ENCODE measurements around the gene SDF4.

Gene SDF4

GRCh38 chr1:1267488-1268283, 35.9 kb upstream of the SDF4 start:
- TF ChIP-seq, protein P1, sequence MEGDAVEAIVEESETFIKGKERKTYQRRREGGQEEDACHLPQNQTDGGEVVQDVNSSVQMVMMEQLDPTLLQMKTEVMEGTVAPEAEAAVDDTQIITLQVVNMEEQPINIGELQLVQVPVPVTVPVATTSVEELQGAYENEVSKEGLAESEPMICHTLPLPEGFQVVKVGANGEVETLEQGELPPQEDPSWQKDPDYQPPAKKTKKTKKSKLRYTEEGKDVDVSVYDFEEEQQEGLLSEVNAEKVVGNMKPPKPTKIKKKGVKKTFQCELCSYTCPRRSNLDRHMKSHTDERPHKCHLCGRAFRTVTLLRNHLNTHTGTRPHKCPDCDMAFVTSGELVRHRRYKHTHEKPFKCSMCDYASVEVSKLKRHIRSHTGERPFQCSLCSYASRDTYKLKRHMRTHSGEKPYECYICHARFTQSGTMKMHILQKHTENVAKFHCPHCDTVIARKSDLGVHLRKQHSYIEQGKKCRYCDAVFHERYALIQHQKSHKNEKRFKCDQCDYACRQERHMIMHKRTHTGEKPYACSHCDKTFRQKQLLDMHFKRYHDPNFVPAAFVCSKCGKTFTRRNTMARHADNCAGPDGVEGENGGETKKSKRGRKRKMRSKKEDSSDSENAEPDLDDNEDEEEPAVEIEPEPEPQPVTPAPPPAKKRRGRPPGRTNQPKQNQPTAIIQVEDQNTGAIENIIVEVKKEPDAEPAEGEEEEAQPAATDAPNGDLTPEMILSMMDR (IDR thresholded peaks at IDR 0.05; ENCODE audit: control insufficient read depth, insufficient read depth, low read depth, low read length, missing control alignments), result no peak
- no peak overlapping the region for H3K4me3 ChIP-seq (ENCODE audit: control insufficient read depth, low read depth, low read length)
- no peak for DNase-seq (ENCODE audit: low read depth)

GRCh38 chr1:1264868-1265272, 33.1 kb upstream of the SDF4 start:
- TF ChIP-seq, protein P1 (IDR thresholded peaks at IDR 0.05; ENCODE audit: control insufficient read depth, insufficient read depth, low read depth, low read length, missing control alignments), result peak; percentile 65
- H3K4me3 ChIP-seq (ENCODE audit: control insufficient read depth, low read depth, low read length), result no peak overlapping the region
- peak; percentile 93 for DNase-seq (ENCODE audit: low read depth)

GRCh38 chr1:1264026-1264425, 32.2 kb upstream of the SDF4 start:
- TF ChIP-seq, protein P1 (IDR thresholded peaks at IDR 0.05; ENCODE audit: control insufficient read depth, insufficient read depth, low read depth, low read length, missing control alignments), result no peak
- H3K4me3 ChIP-seq (ENCODE audit: control insufficient read depth, low read depth, low read length), result no peak overlapping the region
- DNase-seq (ENCODE audit: low read depth), result no peak

- H3K4me3 ChIP-seq (ENCODE audit: control insufficient read depth, low read depth, low read length), result no peak overlapping the region
- no peak for DNase-seq (ENCODE audit: low read depth)
- TF ChIP-seq, protein P1 (IDR thresholded peaks at IDR 0.05; ENCODE audit: control insufficient read depth, insufficient read depth, low read depth, low read length, missing control alignments), result no peak
These were observed 31.0 kb upstream of the SDF4 start for GRCh38 chr1:1262758-1263157.

- DNase-seq (ENCODE audit: low read depth), result no peak
These were observed 30.3 kb upstream of the SDF4 start for GRCh38 chr1:1262071-1262470.

DNA sequence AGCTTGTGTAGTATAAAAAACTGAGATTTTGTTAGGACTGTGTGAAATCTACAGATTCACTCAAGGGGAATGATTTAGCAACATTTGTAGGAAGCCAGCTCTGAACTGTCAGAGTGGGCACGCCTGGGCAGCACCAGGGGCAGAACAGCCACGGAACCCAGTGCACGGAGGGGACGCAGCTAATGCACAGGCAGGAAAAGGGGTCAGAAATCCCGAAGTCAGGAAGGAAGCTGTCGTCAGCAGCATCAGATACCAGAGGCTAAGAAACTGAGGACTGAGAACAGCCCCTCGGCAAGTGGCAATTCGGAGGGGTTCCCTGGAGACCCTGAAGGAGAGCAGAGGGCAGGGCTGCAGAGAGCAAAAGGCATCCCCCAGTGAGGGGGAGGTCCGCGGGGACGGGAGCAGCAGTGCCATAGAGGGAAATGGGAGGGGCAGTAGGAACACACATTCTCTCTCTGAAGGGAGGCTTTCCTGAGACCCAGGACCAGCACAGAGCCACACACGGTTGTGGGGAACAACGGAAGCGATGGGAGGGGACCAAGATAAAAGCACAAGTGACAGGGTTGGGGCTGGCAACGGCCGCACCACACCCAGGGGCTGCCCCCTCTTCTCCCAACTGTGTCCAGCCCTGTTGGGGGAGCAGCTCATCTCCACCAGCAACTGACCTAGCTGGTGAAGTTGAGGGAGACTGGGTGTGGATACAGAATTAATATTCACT, 29.2 kb upstream of the SDF4 start:
- H3K4me3 ChIP-seq (ENCODE audit: control insufficient read depth, low read depth, low read length), result no peak overlapping the region
- no peak for DNase-seq (ENCODE audit: low read depth)
- TF ChIP-seq, protein P1 (IDR thresholded peaks at IDR 0.05; ENCODE audit: control insufficient read depth, insufficient read depth, low read depth, low read length, missing control alignments), result no peak

More at GRCh38 chr1:1262071-1262470, 30.3 kb upstream of the SDF4 start:
- no peak overlapping the region for H3K4me3 ChIP-seq (ENCODE audit: control insufficient read depth, low read depth, low read length)
- TF ChIP-seq, protein P1 (IDR thresholded peaks at IDR 0.05; ENCODE audit: control insufficient read depth, insufficient read depth, low read depth, low read length, missing control alignments), result no peak
